ENCODE results near the gene SEPTIN7. TPM values are rescaled to one million over a fixed set of nuclear protein-coding genes. Genes with fewer than 3 reads are reported as not detected.
A peak's percentile ranks its signal among the peaks of the same experiment; 100 is the strongest.
"Not testable (repeated sequence)": the region's sequence is repeated elsewhere in the genome, so short reads cannot be mapped to it uniquely, and the experiment has no call there.

SEPTIN7 gene
- 157 TPM for total RNA-seq

DNA sequence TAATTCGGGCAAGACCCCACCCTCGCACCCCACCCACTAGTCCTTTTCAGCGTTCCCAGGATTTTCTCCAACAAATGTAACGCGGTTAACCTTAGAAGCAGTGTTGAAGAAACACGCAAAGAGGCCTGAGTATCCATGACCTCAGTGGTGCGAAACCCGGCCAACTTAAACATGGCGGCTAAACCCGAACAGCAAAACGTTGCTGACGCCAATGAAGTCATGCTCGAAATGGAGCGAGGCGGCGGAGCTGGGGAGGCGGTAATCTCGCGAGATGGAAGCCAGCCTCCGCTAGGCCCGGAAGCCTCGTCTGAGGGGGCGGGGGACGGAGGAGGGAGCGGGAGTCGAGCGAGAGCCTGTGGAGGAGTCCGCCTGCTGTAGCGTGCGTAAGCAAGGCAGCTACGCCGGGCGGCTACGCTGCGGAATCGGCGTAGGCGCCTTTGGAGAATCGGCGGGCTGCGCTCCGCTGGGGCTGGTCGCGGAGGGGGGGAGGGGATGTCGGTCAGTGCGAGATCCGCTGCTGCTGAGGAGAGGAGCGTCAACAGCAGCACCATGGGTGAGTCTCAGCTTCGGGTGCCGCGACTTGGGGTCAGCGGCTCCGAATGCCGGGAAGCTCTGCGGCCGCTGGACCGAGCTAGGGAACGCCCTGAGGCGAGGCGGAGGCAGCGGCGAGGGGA lies at the start of gene SEPTIN7:
Gene SEPTIN7, plus strand, starts transcription at position 340 of the 674 bp plus-strand sequence. Its CDS starts 153 bp downstream, at position 493.
- peak within 1 kb of the TSS; percentile 87 to 89 (median 87) for H3K9ac ChIP-seq (ENCODE audit: low read depth in 1 of 3, low read length in 3 of 3)
- H3K36me3 ChIP-seq (ENCODE audit: control insufficient read depth in 3 of 3, insufficient read depth in 3 of 3, low read length in 3 of 3), result no peaks in the 10 kb centered on the region
- H3K27ac ChIP-seq (ENCODE audit: low read depth, low read length), result peak within 1 kb of the TSS; percentile 93
- H3K9me3 ChIP-seq (ENCODE audit: control insufficient read depth in 3 of 3, low read length in 3 of 3), result no peaks in the 10 kb centered on the region
- H3K4me1 ChIP-seq (ENCODE audit: control insufficient read depth in 3 of 3, insufficient read depth in 3 of 3, low read length in 3 of 3), result peaks cover 9 to 18% (median 15%) of the 10 kb centered on the region in 3 donors
- H3K4me3 ChIP-seq (ENCODE audit: low read length in 3 of 3), result peak within 1 kb of the TSS; percentile 84 to 97 (median 93)
- no peaks in the 10 kb centered on the region for H3K27me3 ChIP-seq (ENCODE audit: control insufficient read depth in 3 of 3, insufficient read depth in 3 of 3, low read length in 3 of 3)

GRCh38 chr7:35752742-35753141 lies 48.1 kb upstream of the SEPTIN7 start:
- no peaks in the 10 kb centered on the region for H3K9me3 ChIP-seq (ENCODE audit: control insufficient read depth in 3 of 3, low read length in 3 of 3)
- no peaks in the 10 kb centered on the region for H3K27me3 ChIP-seq (ENCODE audit: control insufficient read depth in 3 of 3, insufficient read depth in 3 of 3, low read length in 3 of 3)
- no peak overlapping the region for H3K9ac ChIP-seq (ENCODE audit: low read depth in 1 of 3, low read length in 3 of 3)
- no peak overlapping the region for H3K4me3 ChIP-seq (ENCODE audit: low read length in 3 of 3)
- H3K4me1 ChIP-seq (ENCODE audit: control insufficient read depth in 3 of 3, insufficient read depth in 3 of 3, low read length in 3 of 3), result peaks cover 19 to 38% (median 28%) of the 10 kb centered on the region in 3 donors
- H3K27ac ChIP-seq (ENCODE audit: low read depth, low read length), result no peak overlapping the region
- H3K36me3 ChIP-seq (ENCODE audit: control insufficient read depth in 3 of 3, insufficient read depth in 3 of 3, low read length in 3 of 3), result no peaks in the 10 kb centered on the region

DNA sequence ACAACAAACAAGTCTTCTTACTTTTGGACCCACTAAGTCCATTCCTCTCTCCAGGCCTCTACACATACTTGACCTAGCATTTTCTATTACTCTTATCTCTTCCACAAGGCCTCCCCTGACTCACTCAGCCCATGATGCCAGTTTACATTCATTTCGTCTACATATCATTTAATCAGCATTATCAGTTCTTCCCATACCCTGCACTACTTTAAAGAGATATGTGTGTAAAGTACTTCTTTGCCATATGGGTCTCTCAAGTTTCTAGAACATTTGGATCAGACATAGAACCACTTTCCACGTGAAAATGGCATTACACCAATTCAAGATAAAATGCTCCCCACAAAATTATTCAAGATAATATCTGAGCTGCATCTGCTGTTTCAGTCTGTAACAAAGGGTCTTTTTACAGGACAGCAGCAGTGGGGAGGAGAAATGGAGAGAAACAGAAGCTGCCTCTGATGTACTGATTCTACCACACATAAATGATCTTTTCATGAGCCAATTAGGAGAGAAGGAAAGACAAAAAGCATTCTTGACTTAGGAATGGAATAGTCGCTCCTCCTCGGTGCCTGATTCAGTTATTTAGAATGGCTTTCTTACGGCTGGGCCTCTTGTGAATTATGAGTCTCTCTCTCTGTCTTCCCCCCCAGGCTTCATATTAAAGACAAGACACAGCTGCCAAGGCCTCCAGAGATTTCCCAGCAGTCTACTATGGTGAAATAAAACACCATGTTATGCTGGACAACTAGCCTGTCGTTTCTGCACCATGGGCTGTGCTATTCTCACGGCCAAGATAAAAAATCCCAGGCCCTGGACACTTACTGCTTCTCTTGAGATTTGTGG lies 46.9 kb upstream of the SEPTIN7 start:
- H3K9ac ChIP-seq (ENCODE audit: low read depth in 1 of 3, low read length in 3 of 3), result peak overlapping the region in 2 of 3 donors; percentile 2 to 34
- H3K4me3 ChIP-seq (ENCODE audit: low read length in 3 of 3), result peak overlapping the region in 1 of 3 donors; percentile 8

DNA sequence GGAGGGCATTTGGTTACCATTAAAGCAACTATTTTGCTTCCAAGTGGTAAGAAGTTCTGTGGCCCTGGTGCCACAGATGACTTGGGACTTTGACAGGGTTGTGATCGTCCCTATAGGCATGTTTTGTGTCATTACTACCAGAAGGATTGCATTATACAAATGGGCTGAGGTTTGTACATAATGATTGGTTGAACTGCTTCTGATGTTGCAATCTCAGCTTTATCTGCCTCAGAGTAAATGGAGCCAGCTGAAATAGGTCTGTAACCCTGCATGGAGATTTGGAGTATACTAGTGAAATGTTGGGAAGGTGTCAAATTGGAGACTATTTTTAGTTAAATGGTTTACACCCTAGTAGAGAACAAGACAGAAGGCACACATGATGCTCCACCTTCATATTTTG lies 46.1 kb upstream of the SEPTIN7 start:
- peaks cover 18 to 41% (median 25%) of the 10 kb centered on the region in 3 donors for H3K4me1 ChIP-seq (ENCODE audit: control insufficient read depth in 3 of 3, insufficient read depth in 3 of 3, low read length in 3 of 3)
- no peaks in the 10 kb centered on the region for H3K27me3 ChIP-seq (ENCODE audit: control insufficient read depth in 3 of 3, insufficient read depth in 3 of 3, low read length in 3 of 3)
- no peaks in the 10 kb centered on the region for H3K9me3 ChIP-seq (ENCODE audit: control insufficient read depth in 3 of 3, low read length in 3 of 3)
- no peak overlapping the region for H3K4me3 ChIP-seq (ENCODE audit: low read length in 3 of 3)
- H3K27ac ChIP-seq (ENCODE audit: low read depth, low read length), result peak overlapping the region; percentile 56
- H3K9ac ChIP-seq (ENCODE audit: low read depth in 1 of 3, low read length in 3 of 3), result peak overlapping the region in 1 of 3 donors; percentile 34
- no peaks in the 10 kb centered on the region for H3K36me3 ChIP-seq (ENCODE audit: control insufficient read depth in 3 of 3, insufficient read depth in 3 of 3, low read length in 3 of 3)

More for the DNA sequence above, 46.9 kb upstream of the SEPTIN7 start:
- Histone ChIP-seq H3K36me3 (ENCODE audit: control insufficient read depth in 3 of 3, insufficient read depth in 3 of 3, low read length in 3 of 3) (no peaks in the 10 kb centered on the region), H3K27me3 (ENCODE audit: control insufficient read depth in 3 of 3, insufficient read depth in 3 of 3, low read length in 3 of 3) (no peaks in the 10 kb centered on the region), H3K4me1 (ENCODE audit: control insufficient read depth in 3 of 3, insufficient read depth in 3 of 3, low read length in 3 of 3) (peaks cover 18 to 41% (median 28%) of the 10 kb centered on the region in 3 donors), H3K9me3 (ENCODE audit: control insufficient read depth in 3 of 3, low read length in 3 of 3) (no peaks in the 10 kb centered on the region), H3K27ac (ENCODE audit: low read depth, low read length) (peak overlapping the region; percentile 56)

GRCh38 chr7:35755711-35756110 lies 45.1 kb upstream of the SEPTIN7 start:
- Histone ChIP-seq H3K9me3 (ENCODE audit: control insufficient read depth in 3 of 3, low read length in 3 of 3) (no peaks in the 10 kb centered on the region), H3K4me3 (ENCODE audit: low read length in 3 of 3) (no peak overlapping the region), H3K27me3 (ENCODE audit: control insufficient read depth in 3 of 3, insufficient read depth in 3 of 3, low read length in 3 of 3) (no peaks in the 10 kb centered on the region), H3K9ac (ENCODE audit: low read depth in 1 of 3, low read length in 3 of 3) (no peak overlapping the region), H3K27ac (ENCODE audit: low read depth, low read length) (no peak overlapping the region), H3K4me1 (ENCODE audit: control insufficient read depth in 3 of 3, insufficient read depth in 3 of 3, low read length in 3 of 3) (peaks cover 18 to 41% (median 25%) of the 10 kb centered on the region in 3 donors), H3K36me3 (ENCODE audit: control insufficient read depth in 3 of 3, insufficient read depth in 3 of 3, low read length in 3 of 3) (no peaks in the 10 kb centered on the region)

- H3K9ac ChIP-seq (ENCODE audit: low read depth in 1 of 3, low read length in 3 of 3); H3K36me3 ChIP-seq (ENCODE audit: control insufficient read depth in 3 of 3, insufficient read depth in 3 of 3, low read length in 3 of 3); H3K9me3 ChIP-seq (ENCODE audit: control insufficient read depth in 3 of 3, low read length in 3 of 3); H3K27me3 ChIP-seq (ENCODE audit: control insufficient read depth in 3 of 3, insufficient read depth in 3 of 3, low read length in 3 of 3); H3K27ac ChIP-seq (ENCODE audit: low read depth, low read length); H3K4me3 ChIP-seq (ENCODE audit: low read length in 3 of 3): not testable (repeated sequence)
- H3K4me1 ChIP-seq (ENCODE audit: control insufficient read depth in 3 of 3, insufficient read depth in 3 of 3, low read length in 3 of 3), result peaks cover 18 to 41% (median 25%) of the 10 kb centered on the region in 3 donors
These were observed 44.4 kb upstream of the SEPTIN7 start for GRCh38 chr7:35756453-35756852.

- Histone ChIP-seq H3K36me3 (ENCODE audit: control insufficient read depth in 3 of 3, insufficient read depth in 3 of 3, low read length in 3 of 3) (no peaks in the 10 kb centered on the region), H3K27me3 (ENCODE audit: control insufficient read depth in 3 of 3, insufficient read depth in 3 of 3, low read length in 3 of 3) (no peaks in the 10 kb centered on the region), H3K27ac (ENCODE audit: low read depth, low read length) (no peak overlapping the region), H3K4me3 (ENCODE audit: low read length in 3 of 3) (no peak overlapping the region), H3K9ac (ENCODE audit: low read depth in 1 of 3, low read length in 3 of 3) (no peak overlapping the region), H3K9me3 (ENCODE audit: control insufficient read depth in 3 of 3, low read length in 3 of 3) (no peaks in the 10 kb centered on the region), H3K4me1 (ENCODE audit: control insufficient read depth in 3 of 3, insufficient read depth in 3 of 3, low read length in 3 of 3) (peaks cover 18 to 35% (median 25%) of the 10 kb centered on the region in 3 donors)
These were observed 43.3 kb upstream of the SEPTIN7 start for GRCh38 chr7:35757574-35757973.

DNA sequence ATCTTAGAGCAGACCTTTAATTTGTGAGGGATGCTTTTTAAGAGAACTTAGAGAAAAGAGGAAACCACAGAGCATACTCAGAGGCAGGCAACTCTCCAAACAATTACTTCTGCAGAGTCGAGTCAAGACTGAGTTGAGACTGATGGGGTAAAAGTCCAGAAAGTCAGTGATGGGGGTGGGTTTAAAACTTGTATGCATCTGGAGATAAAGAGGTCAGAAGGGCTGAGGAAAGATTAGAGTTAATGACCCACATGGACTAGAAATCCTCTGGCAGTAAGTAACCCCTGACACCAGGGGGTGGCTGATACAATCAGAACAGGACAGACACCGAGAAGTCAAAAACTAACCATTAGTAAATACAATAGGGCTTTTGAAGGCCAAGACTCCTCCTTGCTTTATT lies 42.4 kb upstream of the SEPTIN7 start:
- no peaks in the 10 kb centered on the region for H3K9me3 ChIP-seq (ENCODE audit: control insufficient read depth in 3 of 3, low read length in 3 of 3)
- no peaks in the 10 kb centered on the region for H3K36me3 ChIP-seq (ENCODE audit: control insufficient read depth in 3 of 3, insufficient read depth in 3 of 3, low read length in 3 of 3)

GRCh38 chr7:35760143-35760745 lies 40.6 kb upstream of the SEPTIN7 start:
- Histone ChIP-seq H3K36me3 (ENCODE audit: control insufficient read depth in 3 of 3, insufficient read depth in 3 of 3, low read length in 3 of 3) (no peaks in the 10 kb centered on the region), H3K9ac (ENCODE audit: low read depth in 1 of 3, low read length in 3 of 3) (no peak overlapping the region), H3K9me3 (ENCODE audit: control insufficient read depth in 3 of 3, low read length in 3 of 3) (no peaks in the 10 kb centered on the region), H3K4me1 (ENCODE audit: control insufficient read depth in 3 of 3, insufficient read depth in 3 of 3, low read length in 3 of 3) (peaks cover 6 to 16% (median 9%) of the 10 kb centered on the region in 3 donors), H3K27me3 (ENCODE audit: control insufficient read depth in 3 of 3, insufficient read depth in 3 of 3, low read length in 3 of 3) (no peaks in the 10 kb centered on the region), H3K27ac (ENCODE audit: low read depth, low read length) (no peak overlapping the region), H3K4me3 (ENCODE audit: low read length in 3 of 3) (peak overlapping the region in 1 of 3 donors; percentile 10)

More for the DNA sequence above, 42.4 kb upstream of the SEPTIN7 start:
- Histone ChIP-seq H3K4me1 (ENCODE audit: control insufficient read depth in 3 of 3, insufficient read depth in 3 of 3, low read length in 3 of 3) (peaks cover 18 to 31% (median 25%) of the 10 kb centered on the region in 3 donors), H3K27ac (ENCODE audit: low read depth, low read length) (no peak overlapping the region), H3K9ac (ENCODE audit: low read depth in 1 of 3, low read length in 3 of 3) (no peak overlapping the region), H3K4me3 (ENCODE audit: low read length in 3 of 3) (no peak overlapping the region), H3K27me3 (ENCODE audit: control insufficient read depth in 3 of 3, insufficient read depth in 3 of 3, low read length in 3 of 3) (no peaks in the 10 kb centered on the region)

All from skeletal muscle tissue (tissue), 4 donors.